Cardiac fibroblast (primary cell): ENCODE measurements around the gene DHRS4L2.
"Not testable (repeated sequence)": the region's sequence is repeated elsewhere in the genome, so short reads cannot be mapped to it uniquely, and the experiment has no call there.

Experiments used
- DNase-seq, 2 donors: peaks; one replicate each; pipeline versions ENCODE4 v3.0.0 to v3.0.0-alpha.2; 2010; ENCODE audit warnings: low read depth in 2 of 2
- H3K4me3 ChIP-seq, 2 donors: replicated peaks in 1 of 2; 1 replicate in 1 of 2; 2 replicates in 1 of 2; pipeline ENCODE4 v1.5.1; 2011; ENCODE audit warnings: low read depth in 2 of 2, low read length in 2 of 2, mild to moderate bottlenecking in 2 of 2, moderate library complexity in 1 of 2
- CTCF ChIP-seq: IDR thresholded peaks from one replicate; pipeline ENCODE4 v1.5.1; 2011; ENCODE audit warnings: low read depth, mild to moderate bottlenecking, low read length, inconsistent platforms

DHRS4L2 gene

GRCh38 chr14:24036169-24036962, 47.6 kb downstream of the DHRS4L2 start:
- peak overlapping the region; percentile 53 to 58 for H3K4me3 ChIP-seq

GRCh38 chr14:24036963-24037657, 48.4 kb downstream of the DHRS4L2 start:
- peak overlapping the region in 1 of 2 donors; percentile 58 for H3K4me3 ChIP-seq

More at GRCh38 chr14:24036169-24036962, 47.6 kb downstream of the DHRS4L2 start:
- TF ChIP-seq CTCF = peak; percentile 84
- DNase-seq = peak; percentile 66 to 74

GRCh38 chr14:24037658-24038037, 48.9 kb downstream of the DHRS4L2 start:
- no peak for DNase-seq
- no peak overlapping the region for H3K4me3 ChIP-seq
- TF ChIP-seq CTCF = no peak

More at GRCh38 chr14:24036963-24037657, 48.4 kb downstream of the DHRS4L2 start:
- DNase-seq = not testable (repeated sequence)

- TF ChIP-seq CTCF = no peak
- H3K4me3 ChIP-seq = no peak overlapping the region
- no peak for DNase-seq
Observed at GRCh38 chr14:24038686-24039085, 50.0 kb downstream of the DHRS4L2 start.

- H3K4me3 ChIP-seq = no peak overlapping the region
- no peak for DNase-seq
- TF ChIP-seq CTCF = no peak
Observed at GRCh38 chr14:24040692-24041091, 52.0 kb downstream of the DHRS4L2 start.

GRCh38 chr14:24042746-24043145, 54.0 kb downstream of the DHRS4L2 start:
- no peak for TF ChIP-seq CTCF
- no peak for DNase-seq
- H3K4me3 ChIP-seq = no peak overlapping the region

GRCh38 chr14:24049002-24049401, 60.3 kb downstream of the DHRS4L2 start:
- H3K4me3 ChIP-seq = not testable (repeated sequence)

GRCh38 chr14:24050753-24051152, 62.0 kb downstream of the DHRS4L2 start:
- DNase-seq, H3K4me3 ChIP-seq: not testable (repeated sequence)

More at GRCh38 chr14:24049002-24049401, 60.3 kb downstream of the DHRS4L2 start:
- not testable (repeated sequence) for DNase-seq
